Adrenal gland (tissue), 12 donors: ENCODE measurements around the gene ZNF446. TPM values are rescaled to one million over a fixed set of nuclear protein-coding genes. Genes with fewer than 3 reads are reported as not detected.

Experiments used
- DNase-seq, 7 donors: peaks; one replicate each; pipeline ENCODE4 v3.0.0-alpha.2; 2019 to 2020
- H3K27ac ChIP-seq, 5 donors: fragments of 200-600 bp; sonication (generic) in 4 of 5; 1 replicate in 3 of 5; 2 replicates in 2 of 5; pipeline versions ENCODE4 v1.5.1 to v1.8.0; 2016 to 2020; ENCODE audit warnings: mild to moderate bottlenecking in 1 of 5
- H3K27me3 ChIP-seq: fragments of 200-600 bp; 2 replicates; pipeline ENCODE4 v1.8.0; 2021
- H3K36me3 ChIP-seq, 2 donors: fragments of 200-600 bp; replicated peaks in 1 of 2; 1 replicate in 1 of 2; 2 replicates in 1 of 2; pipeline versions ENCODE4 v1.5.1 to v1.8.0; 2018 to 2022
- H3K4me1 ChIP-seq, 2 donors: fragments of 200-600 bp; replicated peaks in 1 of 2; 1 replicate in 1 of 2; 2 replicates in 1 of 2; pipeline versions ENCODE4 v1.5.1 to v1.8.0; 2018 to 2021
- H3K4me3 ChIP-seq, 4 donors: fragments of 200-600 bp; sonication (generic) in 3 of 4; one replicate each; pipeline ENCODE4 v1.5.1; 2016 to 2018
- H3K9me3 ChIP-seq, 3 donors: fragments of 200-600 bp; sonication (generic) in 1 of 3; replicated peaks in 1 of 3; 1 replicate in 2 of 3; 2 replicates in 1 of 3; pipeline versions ENCODE4 v1.5.1 to v1.8.0; 2016 to 2021
- POLR2A ChIP-seq, 2 donors: fragments of 450-650 bp; IDR thresholded peaks; one replicate each; pipeline ENCODE4 v1.6.1; 2017; ENCODE audit warnings: antibody characterized with exemption in 2 of 2, mild to moderate bottlenecking in 2 of 2, moderate library complexity in 1 of 2
- WGBS, 4 donors: extraction: QIAGEN DNeasy Blood & Tissue Kit in 2 of 4; methylation state at CpG; one replicate each; pipeline versions ENCODE4 v1.1.5 to v1.1.7; 2013 to 2017; 5-methylcytosine and 5-hydroxymethylcytosine counted together
- intact Hi-C, 2 donors: fragments of 100-400 bp; cut with DNase I; formaldehyde crosslinking; loops; one replicate each; pipeline versions ENCODE4 v1.14.1 to v1.15.0; 2022 to 2023
- polyA plus RNA-seq, 3 donors: library from polyadenylated mRNA; stranded (reverse); fragments of 200-250 nt in 2 of 3; fragments of 350-450 nt in 1 of 3; fragmentation: Illumina TruSeq in 1 of 3; extraction: RNeasy Lipid Tissue Mini Kit (QIAGEN cat#74804) in 1 of 3; gene quantifications; one replicate each; pipeline ENCODE4 v1.2.3, GENCODE V29; 2013 to 2014
- total RNA-seq, 9 donors: library from RNA; depleted of rRNA in 4 of 9; stranded (reverse); fragments of >200 nt in 4 of 9; fragments of 120-200 nt in 1 of 9; fragmentation: NEBNext Ultra II Directional in 1 of 9; extraction: Animal tissue kit (Norgen Biotek cat#: 25700) in 1 of 9; gene quantifications; one replicate each; pipeline versions ENCODE4 v1.1.0 to v1.2.4, GENCODE V29; 2013 to 2023
- TF ChIP-seq, protein P1 (sequence below), 6 experiments: fragments of 450-650 bp in 4 of 6; fragments of 200-600 bp in 2 of 6; sonication (generic) in 1 of 6; IDR thresholded peaks; 1 replicate in 5 of 6; 2 replicates in 1 of 6; pipeline versions ENCODE4 v1.5.1 to v1.8.0; 2016 to 2021; ENCODE audit warnings: antibody characterized with exemption in 6 of 6, mild to moderate bottlenecking in 2 of 6, moderate library complexity in 1 of 6
- donor health status: healthy with polysubstance abuse.
- donor health status: Bipolar disorder and iron deficiency.
- donor health status: DM: yes; HTN: yes; CAD: no.
- donor health status: DM: no; HTN: no; CAD: no.
- donor health status: DM: no; HTN: no; CAD: no.
- donor health status: DM: yes; HTN: yes; CAD: no.

Gene ZNF446
- total and polyA plus RNA-seq, 12 donors = 2.7 to 30.8 (median 15.0) TPM

DNA sequence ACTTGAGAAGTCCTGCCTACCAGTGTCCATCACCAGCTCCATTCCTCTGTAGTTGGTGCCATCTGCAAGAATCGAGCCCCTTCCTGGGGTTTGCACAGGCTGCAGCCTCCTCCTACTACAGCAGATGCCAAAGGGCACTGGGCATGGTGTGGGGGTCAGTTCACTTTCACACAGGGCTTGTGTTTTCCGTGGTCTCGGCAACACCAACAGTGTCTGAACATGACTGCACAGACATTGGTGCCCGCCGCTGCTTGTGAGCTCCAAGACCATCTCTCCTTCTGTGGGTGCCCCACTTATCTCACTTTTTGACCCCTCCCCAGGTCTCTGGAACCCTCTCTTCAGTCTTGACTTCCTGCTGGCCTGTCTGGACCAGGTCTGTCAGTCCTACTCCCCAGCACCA, 15.2 kb downstream of the ZNF446 start:
- no peak overlapping the region for H3K4me3 ChIP-seq
- no peak for DNase-seq
- no peaks in the 10 kb centered on the region for H3K4me1 ChIP-seq
- WGBS, 4 donors = 82 to 90% (median 89%) methylated on average over 4 to 5 of the region's 5 CpGs
- no peaks in the 10 kb centered on the region for H3K27me3 ChIP-seq
- H3K36me3 ChIP-seq = no peaks in the 10 kb centered on the region
- H3K27ac ChIP-seq = no peak overlapping the region
- TF ChIP-seq POLR2A (IDR thresholded peaks at IDR 0.05) = no peak
- no peaks in the 10 kb centered on the region for H3K9me3 ChIP-seq
- intact Hi-C loops = no loop called here

DNA sequence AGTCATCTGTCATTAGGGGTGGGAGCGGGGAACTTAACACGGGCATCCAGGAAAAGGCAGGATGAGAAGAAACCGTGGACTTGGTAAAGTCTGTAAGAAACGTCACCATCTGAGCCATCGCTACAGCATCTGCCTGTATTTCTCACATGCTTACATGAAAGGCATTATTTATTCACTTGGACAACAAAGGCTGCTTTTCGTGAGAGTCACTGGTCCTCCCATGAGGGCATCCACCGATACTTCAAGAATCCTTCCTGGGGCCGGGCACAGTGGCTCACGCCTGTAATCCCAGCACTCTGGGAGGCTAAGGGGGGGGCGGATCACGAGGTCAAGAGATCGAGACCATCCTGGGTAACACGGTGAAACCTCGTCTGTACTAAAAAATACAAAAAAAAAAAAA, 16.1 kb downstream of the ZNF446 start:
- Histone ChIP-seq H3K4me3 (no peak overlapping the region), H3K36me3 (no peaks in the 10 kb centered on the region), H3K27me3 (no peaks in the 10 kb centered on the region), H3K9me3 (no peaks in the 10 kb centered on the region), H3K27ac (no peak overlapping the region), H3K4me1 (no peaks in the 10 kb centered on the region)
- intact Hi-C loops = no loop called here
- no peak for TF ChIP-seq POLR2A (IDR thresholded peaks at IDR 0.05)
- TF ChIP-seq, protein P1, sequence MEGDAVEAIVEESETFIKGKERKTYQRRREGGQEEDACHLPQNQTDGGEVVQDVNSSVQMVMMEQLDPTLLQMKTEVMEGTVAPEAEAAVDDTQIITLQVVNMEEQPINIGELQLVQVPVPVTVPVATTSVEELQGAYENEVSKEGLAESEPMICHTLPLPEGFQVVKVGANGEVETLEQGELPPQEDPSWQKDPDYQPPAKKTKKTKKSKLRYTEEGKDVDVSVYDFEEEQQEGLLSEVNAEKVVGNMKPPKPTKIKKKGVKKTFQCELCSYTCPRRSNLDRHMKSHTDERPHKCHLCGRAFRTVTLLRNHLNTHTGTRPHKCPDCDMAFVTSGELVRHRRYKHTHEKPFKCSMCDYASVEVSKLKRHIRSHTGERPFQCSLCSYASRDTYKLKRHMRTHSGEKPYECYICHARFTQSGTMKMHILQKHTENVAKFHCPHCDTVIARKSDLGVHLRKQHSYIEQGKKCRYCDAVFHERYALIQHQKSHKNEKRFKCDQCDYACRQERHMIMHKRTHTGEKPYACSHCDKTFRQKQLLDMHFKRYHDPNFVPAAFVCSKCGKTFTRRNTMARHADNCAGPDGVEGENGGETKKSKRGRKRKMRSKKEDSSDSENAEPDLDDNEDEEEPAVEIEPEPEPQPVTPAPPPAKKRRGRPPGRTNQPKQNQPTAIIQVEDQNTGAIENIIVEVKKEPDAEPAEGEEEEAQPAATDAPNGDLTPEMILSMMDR (IDR thresholded peaks at IDR 0.05) = no peak
- WGBS, 4 donors = 82 to 91% (median 84%) methylated on average over 14 of the region's 14 CpGs
- no peak for DNase-seq

DNA sequence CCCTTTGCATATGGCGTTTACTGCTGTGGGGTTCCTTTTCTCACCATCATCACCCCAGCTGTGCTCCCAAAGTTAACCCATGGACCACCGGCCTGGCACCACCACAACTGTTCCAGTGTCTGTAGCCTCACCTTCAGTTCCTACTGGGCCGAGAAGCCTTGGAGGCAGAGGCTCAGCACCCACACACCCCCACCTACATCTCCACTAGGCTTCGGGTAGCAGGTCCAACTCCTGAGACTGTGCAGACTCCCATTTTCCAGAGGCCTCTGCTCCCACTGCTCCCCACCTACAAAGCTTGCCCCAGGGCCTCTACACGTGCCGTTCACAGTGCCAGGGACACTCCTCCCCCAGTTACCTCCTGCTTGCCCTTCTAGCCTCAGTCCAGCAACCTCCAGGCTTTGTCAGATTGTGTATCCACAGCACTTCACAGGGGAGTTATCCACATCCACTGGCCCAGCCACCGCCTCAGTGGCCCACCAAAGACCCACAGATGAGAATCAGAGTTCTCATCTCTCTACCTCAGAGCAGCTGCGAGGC, 21.6 kb downstream of the ZNF446 start:
- Histone ChIP-seq H3K27ac (no peak overlapping the region), H3K9me3 (no peaks in the 10 kb centered on the region), H3K4me3 (no peak overlapping the region), H3K4me1 (peaks cover 6 to 15% of the 10 kb centered on the region in 2 donors), H3K27me3 (no peaks in the 10 kb centered on the region), H3K36me3 (no peaks in the 10 kb centered on the region)
- WGBS, 4 donors = 83 to 91% (median 90%) methylated on average over 7 to 8 of the region's 8 CpGs
- intact Hi-C loops = no loop called here
- TF ChIP-seq, protein P1 (IDR thresholded peaks at IDR 0.05) = no peak
- TF ChIP-seq POLR2A (IDR thresholded peaks at IDR 0.05) = no peak
- no peak for DNase-seq

DNA sequence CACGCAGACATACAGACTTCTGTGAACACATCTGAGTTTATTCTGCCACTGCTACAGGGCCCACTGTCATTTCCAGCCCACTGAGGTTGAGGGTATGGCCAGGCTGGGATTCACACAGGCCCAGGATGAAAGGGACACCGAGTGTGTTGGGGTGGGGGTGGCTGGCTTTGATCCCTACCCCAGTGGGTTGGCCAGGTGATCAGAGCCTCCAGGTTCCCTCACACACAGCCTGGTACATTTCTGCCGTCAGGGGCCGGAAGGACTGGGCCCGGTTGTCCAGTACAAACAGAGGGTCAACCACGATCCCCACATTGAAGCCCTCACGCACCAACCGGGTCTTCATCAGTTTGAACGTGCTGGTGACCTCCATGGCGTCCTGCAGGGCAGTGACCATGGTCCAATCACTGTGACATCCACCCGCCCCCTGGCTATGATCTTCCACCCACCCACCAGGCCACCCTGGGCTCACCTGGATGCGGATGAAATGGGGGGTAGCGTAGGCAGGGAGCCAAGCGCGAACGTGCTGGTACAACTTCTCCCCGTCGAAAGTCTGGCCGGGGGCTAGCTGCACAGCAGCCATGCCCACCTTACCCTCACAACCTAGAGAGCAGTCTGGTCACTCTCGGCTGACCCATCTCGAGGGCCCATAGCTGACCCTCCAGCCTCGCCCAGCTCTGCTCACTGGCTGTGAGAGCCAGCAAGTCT, 22.3 kb downstream of the ZNF446 start:
- DNase-seq = peak in 2 of 7 donors; percentile 23 to 49
- no peaks in the 10 kb centered on the region for H3K9me3 ChIP-seq
- H3K27ac ChIP-seq = peak overlapping the region in 1 of 5 donors; percentile 57
- intact Hi-C loops = no loop called here
- WGBS, 4 donors = 58 to 62% (median 60%) methylated on average over 10 to 22 of the region's 22 CpGs
- H3K4me3 ChIP-seq = peak overlapping the region in 2 of 4 donors; percentile 7 to 60
- H3K36me3 ChIP-seq = no peaks in the 10 kb centered on the region
- no peaks in the 10 kb centered on the region for H3K27me3 ChIP-seq
- TF ChIP-seq, protein P1 (IDR thresholded peaks at IDR 0.05) = no peak
- no peak for TF ChIP-seq POLR2A (IDR thresholded peaks at IDR 0.05)
- H3K4me1 ChIP-seq = peaks cover 6 to 15% of the 10 kb centered on the region in 2 donors
